Liver (tissue), 9 donors: ENCODE results near the gene LYRM7. TPM values are rescaled to one million over a fixed set of nuclear protein-coding genes. Genes with fewer than 3 reads are reported as not detected.

Experiments
- DNase-seq: peaks from one replicate; pipeline ENCODE4 v3.0.0-alpha.2; 2017; ENCODE audit warnings: low spot score
- H3K27ac ChIP-seq, 2 donors: one replicate each; pipeline ENCODE4 v1.7.0; 2013; ENCODE audit warnings: inconsistent platforms in 2 of 2, low read length in 2 of 2, control low read depth in 1 of 2, low read depth in 1 of 2, mild to moderate bottlenecking in 1 of 2
- H3K27me3 ChIP-seq, 4 donors: one replicate each; pipeline versions ENCODE4 v1.6.1 to v1.7.0; 2013; ENCODE audit warnings: low read length in 3 of 4, inconsistent platforms in 1 of 4, mild to moderate bottlenecking in 1 of 4, moderate library complexity in 1 of 4; ENCODE audit not compliant: control insufficient read depth in 4 of 4, insufficient read depth in 4 of 4
- H3K36me3 ChIP-seq, 4 donors: one replicate each; pipeline versions ENCODE4 v1.6.1 to v1.7.0; 2013; ENCODE audit warnings: low read length in 3 of 4, mild to moderate bottlenecking in 3 of 4, low read depth in 1 of 4, moderate library complexity in 1 of 4; ENCODE audit not compliant: control insufficient read depth in 4 of 4, insufficient read depth in 3 of 4
- H3K4me1 ChIP-seq, 4 donors: one replicate each; pipeline versions ENCODE4 v1.6.1 to v1.7.0; 2013; ENCODE audit warnings: low read length in 3 of 4, mild to moderate bottlenecking in 3 of 4, moderate library complexity in 1 of 4; ENCODE audit not compliant: control insufficient read depth in 4 of 4, insufficient read depth in 4 of 4
- H3K4me3 ChIP-seq, 3 donors: one replicate each; pipeline versions ENCODE4 v1.6.1 to v1.7.0; 2013; ENCODE audit warnings: low read length in 3 of 3, control low read depth in 1 of 3, low read depth in 1 of 3, mild to moderate bottlenecking in 1 of 3
- H3K9ac ChIP-seq, 2 donors: one replicate each; pipeline ENCODE4 v1.7.0; 2013; ENCODE audit warnings: low read length in 2 of 2, mild to moderate bottlenecking in 2 of 2, moderate library complexity in 2 of 2, control low read depth in 1 of 2, low read depth in 1 of 2
- H3K9me3 ChIP-seq, 4 donors: one replicate each; pipeline versions ENCODE4 v1.6.1 to v1.7.0; 2013; ENCODE audit warnings: low read length in 3 of 4; ENCODE audit not compliant: control insufficient read depth in 4 of 4
- ATF3 ChIP-seq: IDR thresholded peaks from 2 replicates; pipeline ENCODE4 v1.6.1; 2016; ENCODE audit warnings: antibody characterized with exemption
- EGR1 ChIP-seq, 2 donors: IDR thresholded peaks; 2 replicates each; pipeline ENCODE4 v1.6.1; 2016 to 2018; ENCODE audit warnings: antibody characterized with exemption in 2 of 2, low read depth in 2 of 2
- FOXA1 ChIP-seq: IDR thresholded peaks from 2 replicates; pipeline ENCODE4 v1.6.1; 2016; ENCODE audit warnings: antibody characterized with exemption
- FOXA2 ChIP-seq: IDR thresholded peaks from 2 replicates; pipeline ENCODE4 v1.6.1; 2016; ENCODE audit warnings: antibody characterized with exemption
- GABPA ChIP-seq, 2 donors: IDR thresholded peaks in 1 of 2; conservative IDR thresholded peaks in 1 of 2; 2 replicates each; pipeline ENCODE4 v1.6.1; 2016; ENCODE audit warnings: antibody characterized with exemption in 2 of 2, mild to moderate bottlenecking in 1 of 2, moderate library complexity in 1 of 2
- HNF4A ChIP-seq, 2 donors: conservative IDR thresholded peaks; 2 replicates each; pipeline ENCODE4 v1.6.1; 2016; ENCODE audit warnings: antibody characterized with exemption in 2 of 2, mild to moderate bottlenecking in 2 of 2
- HNF4G ChIP-seq: IDR thresholded peaks from 2 replicates; pipeline ENCODE4 v1.6.1; 2016; ENCODE audit warnings: antibody characterized with exemption
- JUND ChIP-seq, 2 donors: IDR thresholded peaks; 2 replicates each; pipeline ENCODE4 v1.6.1; 2016; ENCODE audit warnings: antibody characterized with exemption in 2 of 2
- NR2F2 ChIP-seq: IDR thresholded peaks from 2 replicates; pipeline ENCODE4 v1.6.1; 2016; ENCODE audit warnings: antibody characterized with exemption
- RAD21 ChIP-seq, 2 donors: IDR thresholded peaks; 2 replicates each; pipeline ENCODE4 v1.6.1; 2016; ENCODE audit warnings: antibody characterized with exemption in 2 of 2, mild to moderate bottlenecking in 2 of 2
- SP1 ChIP-seq: IDR thresholded peaks from 2 replicates; pipeline ENCODE4 v1.6.1; 2018; ENCODE audit warnings: antibody characterized with exemption, mild to moderate bottlenecking
- TAF1 ChIP-seq: conservative IDR thresholded peaks from 2 replicates; pipeline ENCODE4 v1.6.1; 2016; ENCODE audit warnings: antibody characterized with exemption, mild to moderate bottlenecking
- YY1 ChIP-seq: IDR thresholded peaks from 2 replicates; pipeline ENCODE4 v1.6.1; 2016; ENCODE audit warnings: antibody characterized with exemption, mild to moderate bottlenecking
- WGBS: extraction: QIAGEN DNeasy Blood & Tissue Kit; methylation state at CpG from one replicate; pipeline ENCODE4 v1.1.7; 2013; 5-methylcytosine and 5-hydroxymethylcytosine counted together
- polyA plus RNA-seq, 2 donors: library from polyadenylated mRNA; stranded (reverse) in 1 of 2; unstranded in 1 of 2; fragments of 200-250 nt in 1 of 2; fragments of >200 nt in 1 of 2; fragmentation: Nextera tagmentation in 1 of 2; extraction: Ambion mirVana in 1 of 2; gene quantifications; one replicate each; pipeline versions ENCODE4 v1.2.1 to v1.2.3, GENCODE V29; 2013 to 2015
- total RNA-seq, 2 donors: library from RNA; depleted of rRNA; stranded (reverse); fragments of >200 nt; gene quantifications; one replicate each; pipeline ENCODE4 v1.2.3, GENCODE V29; 2014
- TF ChIP-seq, protein P1 (sequence below): IDR thresholded peaks from 2 replicates; pipeline ENCODE4 v1.6.1; 2016; ENCODE audit warnings: antibody characterized with exemption
- TF ChIP-seq, protein P2 (sequence below): IDR thresholded peaks from 2 replicates; pipeline ENCODE4 v1.6.1; 2016; ENCODE audit warnings: antibody characterized with exemption, mild to moderate bottlenecking
- TF ChIP-seq, protein P3 (sequence below): fragments of 150-350 bp; IDR thresholded peaks from 2 replicates; pipeline ENCODE4 v1.5.1; 2017; ENCODE audit warnings: improper control_type of control experiment, low read depth, low read length; ENCODE audit not compliant: missing input control
- TF ChIP-seq, protein P4 (sequence below): IDR thresholded peaks from 2 replicates; pipeline ENCODE4 v1.6.1; 2016; ENCODE audit warnings: antibody characterized with exemption
- donor health status: healthy.
- donor health status: healthy.
- donor health status: healthy.
- donor health status: healthy.
- donor health status: healthy.

The LYRM7 gene
- total and polyA plus RNA-seq, 4 donors = 2.3 to 7.5 (median 5.8) TPM

- no peak overlapping the region for H3K4me3 ChIP-seq
- no peaks in the 10 kb centered on the region for H3K27me3 ChIP-seq
- no peak overlapping the region for H3K27ac ChIP-seq
- H3K4me1 ChIP-seq = no peaks in the 10 kb centered on the region
- no peak for DNase-seq
- H3K9me3 ChIP-seq = no peaks in the 10 kb centered on the region
- no peak overlapping the region for H3K9ac ChIP-seq
- no peaks in the 10 kb centered on the region for H3K36me3 ChIP-seq
- TF ChIP-seq TAF1 (no peak), HNF4G (no peak), FOXA1 (no peak), SP1 (no peak), RAD21 (IDR thresholded peaks at IDR 0.05) (no peak), FOXA2 (no peak), HNF4A (conservative IDR thresholded peaks at IDR 0.05) (no peak), JUND (IDR thresholded peaks at IDR 0.05) (no peak)
- TF ChIP-seq, protein P1, sequence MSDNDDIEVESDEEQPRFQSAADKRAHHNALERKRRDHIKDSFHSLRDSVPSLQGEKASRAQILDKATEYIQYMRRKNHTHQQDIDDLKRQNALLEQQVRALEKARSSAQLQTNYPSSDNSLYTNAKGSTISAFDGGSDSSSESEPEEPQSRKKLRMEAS = no peak
- TF ChIP-seq, protein P2, sequence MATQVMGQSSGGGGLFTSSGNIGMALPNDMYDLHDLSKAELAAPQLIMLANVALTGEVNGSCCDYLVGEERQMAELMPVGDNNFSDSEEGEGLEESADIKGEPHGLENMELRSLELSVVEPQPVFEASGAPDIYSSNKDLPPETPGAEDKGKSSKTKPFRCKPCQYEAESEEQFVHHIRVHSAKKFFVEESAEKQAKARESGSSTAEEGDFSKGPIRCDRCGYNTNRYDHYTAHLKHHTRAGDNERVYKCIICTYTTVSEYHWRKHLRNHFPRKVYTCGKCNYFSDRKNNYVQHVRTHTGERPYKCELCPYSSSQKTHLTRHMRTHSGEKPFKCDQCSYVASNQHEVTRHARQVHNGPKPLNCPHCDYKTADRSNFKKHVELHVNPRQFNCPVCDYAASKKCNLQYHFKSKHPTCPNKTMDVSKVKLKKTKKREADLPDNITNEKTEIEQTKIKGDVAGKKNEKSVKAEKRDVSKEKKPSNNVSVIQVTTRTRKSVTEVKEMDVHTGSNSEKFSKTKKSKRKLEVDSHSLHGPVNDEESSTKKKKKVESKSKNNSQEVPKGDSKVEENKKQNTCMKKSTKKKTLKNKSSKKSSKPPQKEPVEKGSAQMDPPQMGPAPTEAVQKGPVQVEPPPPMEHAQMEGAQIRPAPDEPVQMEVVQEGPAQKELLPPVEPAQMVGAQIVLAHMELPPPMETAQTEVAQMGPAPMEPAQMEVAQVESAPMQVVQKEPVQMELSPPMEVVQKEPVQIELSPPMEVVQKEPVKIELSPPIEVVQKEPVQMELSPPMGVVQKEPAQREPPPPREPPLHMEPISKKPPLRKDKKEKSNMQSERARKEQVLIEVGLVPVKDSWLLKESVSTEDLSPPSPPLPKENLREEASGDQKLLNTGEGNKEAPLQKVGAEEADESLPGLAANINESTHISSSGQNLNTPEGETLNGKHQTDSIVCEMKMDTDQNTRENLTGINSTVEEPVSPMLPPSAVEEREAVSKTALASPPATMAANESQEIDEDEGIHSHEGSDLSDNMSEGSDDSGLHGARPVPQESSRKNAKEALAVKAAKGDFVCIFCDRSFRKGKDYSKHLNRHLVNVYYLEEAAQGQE = no peak
- WGBS = 93% methylated on average over 7 of the region's 7 CpGs
Observed at GRCh38 chr5:131220566-131220965, 49.8 kb downstream of the LYRM7 start.

- no peak overlapping the region for H3K9ac ChIP-seq
- DNase-seq = no peak
- H3K27me3 ChIP-seq = no peaks in the 10 kb centered on the region
- H3K4me3 ChIP-seq = no peak overlapping the region
- H3K27ac ChIP-seq = no peak overlapping the region
- no peak for TF ChIP-seq ATF3
- TF ChIP-seq, protein P3, sequence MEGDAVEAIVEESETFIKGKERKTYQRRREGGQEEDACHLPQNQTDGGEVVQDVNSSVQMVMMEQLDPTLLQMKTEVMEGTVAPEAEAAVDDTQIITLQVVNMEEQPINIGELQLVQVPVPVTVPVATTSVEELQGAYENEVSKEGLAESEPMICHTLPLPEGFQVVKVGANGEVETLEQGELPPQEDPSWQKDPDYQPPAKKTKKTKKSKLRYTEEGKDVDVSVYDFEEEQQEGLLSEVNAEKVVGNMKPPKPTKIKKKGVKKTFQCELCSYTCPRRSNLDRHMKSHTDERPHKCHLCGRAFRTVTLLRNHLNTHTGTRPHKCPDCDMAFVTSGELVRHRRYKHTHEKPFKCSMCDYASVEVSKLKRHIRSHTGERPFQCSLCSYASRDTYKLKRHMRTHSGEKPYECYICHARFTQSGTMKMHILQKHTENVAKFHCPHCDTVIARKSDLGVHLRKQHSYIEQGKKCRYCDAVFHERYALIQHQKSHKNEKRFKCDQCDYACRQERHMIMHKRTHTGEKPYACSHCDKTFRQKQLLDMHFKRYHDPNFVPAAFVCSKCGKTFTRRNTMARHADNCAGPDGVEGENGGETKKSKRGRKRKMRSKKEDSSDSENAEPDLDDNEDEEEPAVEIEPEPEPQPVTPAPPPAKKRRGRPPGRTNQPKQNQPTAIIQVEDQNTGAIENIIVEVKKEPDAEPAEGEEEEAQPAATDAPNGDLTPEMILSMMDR = no peak
- no peaks in the 10 kb centered on the region for H3K36me3 ChIP-seq
- 96% methylated on average over 10 of the region's 10 CpGs for WGBS
- H3K9me3 ChIP-seq = no peaks in the 10 kb centered on the region
- H3K4me1 ChIP-seq = no peaks in the 10 kb centered on the region
Observed at GRCh38 chr5:131221008-131221703, 50.4 kb downstream of the LYRM7 start.

GRCh38 chr5:131221888-131222287 lies 51.1 kb downstream of the LYRM7 start:
- no peak for DNase-seq
- TF ChIP-seq JUND (IDR thresholded peaks at IDR 0.05) = no peak
- TF ChIP-seq RAD21 (IDR thresholded peaks at IDR 0.05) = no peak
- TF ChIP-seq HNF4G = no peak
- no peak for TF ChIP-seq FOXA1
- TF ChIP-seq, protein P1 = no peak
- TF ChIP-seq, protein P3 = no peak
- TF ChIP-seq FOXA2 = no peak
- no peak for TF ChIP-seq NR2F2
- no peak for TF ChIP-seq GABPA (IDR thresholded peaks at IDR 0.05 in 1 of 2, conservative IDR thresholded peaks at IDR 0.05 in 1 of 2)
- no peak for TF ChIP-seq EGR1 (IDR thresholded peaks at IDR 0.05; ENCODE audit: low read depth in 2 of 2)
- TF ChIP-seq, protein P4, sequence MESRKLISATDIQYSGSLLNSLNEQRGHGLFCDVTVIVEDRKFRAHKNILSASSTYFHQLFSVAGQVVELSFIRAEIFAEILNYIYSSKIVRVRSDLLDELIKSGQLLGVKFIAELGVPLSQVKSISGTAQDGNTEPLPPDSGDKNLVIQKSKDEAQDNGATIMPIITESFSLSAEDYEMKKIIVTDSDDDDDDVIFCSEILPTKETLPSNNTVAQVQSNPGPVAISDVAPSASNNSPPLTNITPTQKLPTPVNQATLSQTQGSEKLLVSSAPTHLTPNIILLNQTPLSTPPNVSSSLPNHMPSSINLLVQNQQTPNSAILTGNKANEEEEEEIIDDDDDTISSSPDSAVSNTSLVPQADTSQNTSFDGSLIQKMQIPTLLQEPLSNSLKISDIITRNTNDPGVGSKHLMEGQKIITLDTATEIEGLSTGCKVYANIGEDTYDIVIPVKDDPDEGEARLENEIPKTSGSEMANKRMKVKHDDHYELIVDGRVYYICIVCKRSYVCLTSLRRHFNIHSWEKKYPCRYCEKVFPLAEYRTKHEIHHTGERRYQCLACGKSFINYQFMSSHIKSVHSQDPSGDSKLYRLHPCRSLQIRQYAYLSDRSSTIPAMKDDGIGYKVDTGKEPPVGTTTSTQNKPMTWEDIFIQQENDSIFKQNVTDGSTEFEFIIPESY = no peak
- TF ChIP-seq YY1 = no peak

More at GRCh38 chr5:131221888-131222287, 51.1 kb downstream of the LYRM7 start:
- Histone ChIP-seq H3K27me3 (no peaks in the 10 kb centered on the region), H3K9ac (no peak overlapping the region), H3K27ac (no peak overlapping the region), H3K4me3 (no peak overlapping the region), H3K36me3 (no peaks in the 10 kb centered on the region), H3K4me1 (no peaks in the 10 kb centered on the region), H3K9me3 (no peaks in the 10 kb centered on the region)
